Measurements from ENCODE around the gene ASCL1. TPM values are rescaled to one million over a fixed set of nuclear protein-coding genes. Genes with fewer than 3 reads are reported as not detected.

ASCL1 gene
- not detected for total RNA-seq

DNA sequence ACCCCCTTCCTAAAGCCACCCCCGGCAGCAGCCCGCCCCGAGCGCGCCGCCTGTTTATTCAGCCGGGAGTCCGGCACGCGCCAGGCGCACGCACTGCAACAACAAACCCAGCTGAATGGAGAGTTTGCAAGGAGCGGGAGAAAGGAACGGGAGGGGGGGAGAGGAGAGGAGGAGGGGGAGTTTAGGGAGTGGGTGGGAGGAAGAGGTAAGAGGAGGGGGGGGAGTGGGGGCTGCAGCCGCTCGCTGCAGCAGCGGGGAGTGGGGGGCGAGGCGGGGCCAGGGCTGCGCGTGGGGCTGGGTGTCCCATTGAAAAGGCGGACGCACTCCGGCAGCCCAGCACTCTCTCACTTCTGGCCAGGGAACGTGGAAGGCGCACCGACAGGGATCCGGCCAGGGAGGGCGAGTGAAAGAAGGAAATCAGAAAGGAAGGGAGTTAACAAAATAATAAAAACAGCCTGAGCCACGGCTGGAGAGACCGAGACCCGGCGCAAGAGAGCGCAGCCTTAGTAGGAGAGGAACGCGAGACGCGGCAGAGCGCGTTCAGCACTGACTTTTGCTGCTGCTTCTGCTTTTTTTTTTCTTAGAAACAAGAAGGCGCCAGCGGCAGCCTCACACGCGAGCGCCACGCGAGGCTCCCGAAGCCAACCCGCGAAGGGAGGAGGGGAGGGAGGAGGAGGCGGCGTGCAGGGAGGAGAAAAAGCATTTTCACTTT lies at the start of gene ASCL1:
ASCL1 (plus strand) TSS at position 336 of the 712 bp plus-strand sequence. CDS start 571 bp downstream, outside the sequence.
- DNase-seq (ENCODE audit: low read depth in 2 of 3, low spot score in 2 of 3) = peak in 2 of 3 donors; percentile 53 to 62

- no peak for DNase-seq (ENCODE audit: low read depth in 2 of 3, low spot score in 2 of 3)
These were observed 49.6 kb upstream of the ASCL1 start for GRCh38 chr12:102907918-102908317.

GRCh38 chr12:102910137-102910536 lies 47.3 kb upstream of the ASCL1 start:
- DNase-seq (ENCODE audit: low read depth in 2 of 3, low spot score in 2 of 3) = no peak

DNA sequence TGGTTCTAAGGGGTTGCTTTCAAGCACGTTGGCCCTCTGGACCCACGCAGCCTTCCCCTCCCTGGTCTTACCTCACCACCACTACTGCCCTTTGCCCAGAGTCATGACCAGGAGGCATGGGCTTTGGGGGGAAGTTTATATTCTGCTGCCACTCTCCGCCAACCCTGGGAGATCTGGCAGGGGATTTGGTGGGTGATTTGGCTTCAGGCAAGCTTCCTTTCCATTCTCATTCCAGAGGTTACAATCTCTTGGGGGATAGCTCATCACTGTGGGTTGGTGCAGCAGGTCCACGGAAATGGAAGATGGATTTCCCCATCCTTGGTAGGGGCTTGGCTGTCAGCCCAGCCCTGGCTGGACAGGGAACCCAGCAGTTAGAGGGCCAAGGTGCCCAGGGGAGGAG lies 46.7 kb upstream of the ASCL1 start:
- no peak for DNase-seq (ENCODE audit: low read depth in 2 of 3, low spot score in 2 of 3)

DNA sequence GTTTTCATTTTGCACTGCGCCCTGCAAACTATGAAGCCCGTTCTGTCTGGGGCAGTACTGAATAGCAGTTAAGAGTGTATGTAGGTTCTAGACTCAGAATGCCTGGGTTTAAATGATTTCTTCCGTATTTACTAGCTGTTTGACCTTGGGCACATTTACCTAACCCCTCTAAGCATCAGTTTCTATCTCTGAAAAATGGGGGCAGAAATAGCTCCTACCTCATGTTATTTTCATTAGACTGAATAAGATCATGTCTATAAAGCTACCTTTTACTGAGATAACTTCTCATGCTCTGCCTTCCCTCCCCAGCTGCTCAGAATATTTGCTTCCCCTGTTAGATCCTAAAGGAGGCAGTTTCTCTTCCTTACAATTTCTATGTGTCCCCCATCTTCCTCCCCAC lies 46.2 kb upstream of the ASCL1 start:
- DNase-seq (ENCODE audit: low read depth in 2 of 3, low spot score in 2 of 3) = no peak

GRCh38 chr12:102912258-102912657 lies 45.2 kb upstream of the ASCL1 start:
- no peak for DNase-seq (ENCODE audit: low read depth in 2 of 3, low spot score in 2 of 3)

DNA sequence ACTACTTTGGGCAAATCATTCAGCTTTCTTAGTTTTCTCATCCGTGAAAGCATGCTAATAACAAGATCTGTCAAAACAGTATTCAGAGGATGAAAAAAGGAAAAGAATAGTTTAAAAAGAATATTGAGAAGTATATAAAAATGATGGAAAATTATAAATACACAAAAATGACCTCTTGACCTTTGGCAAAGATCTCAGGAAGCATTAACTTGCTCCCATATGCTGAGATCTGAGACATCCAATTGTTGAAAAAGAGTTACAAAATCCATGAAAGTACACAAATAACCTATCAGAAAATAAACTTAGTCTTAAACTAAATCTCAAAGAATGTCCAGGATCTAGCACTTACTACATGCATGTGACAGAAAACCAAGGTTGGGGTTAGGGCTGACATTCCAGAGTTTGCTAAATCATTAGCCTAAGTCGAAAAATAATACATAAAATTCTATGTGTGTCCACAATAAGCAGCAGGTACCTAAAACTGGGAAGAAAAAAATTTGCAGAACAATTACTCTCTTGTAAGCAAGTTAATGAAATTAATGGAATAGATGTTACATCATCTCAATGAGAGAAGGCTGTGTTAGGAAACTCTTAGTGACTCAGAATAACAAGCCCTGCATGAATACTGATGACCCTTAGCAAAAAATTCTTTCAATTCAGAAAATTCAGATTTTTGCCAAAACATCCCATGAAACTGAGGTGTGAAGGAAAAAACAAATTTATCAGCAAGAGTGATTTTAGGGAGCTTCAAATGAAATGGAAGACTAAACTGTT lies 43.8 kb upstream of the ASCL1 start:
- no peak for DNase-seq (ENCODE audit: low read depth in 2 of 3, low spot score in 2 of 3)

- no peak for DNase-seq (ENCODE audit: low read depth in 2 of 3, low spot score in 2 of 3)
These were observed 41.0 kb upstream of the ASCL1 start for GRCh38 chr12:102916252-102917025.

DNA sequence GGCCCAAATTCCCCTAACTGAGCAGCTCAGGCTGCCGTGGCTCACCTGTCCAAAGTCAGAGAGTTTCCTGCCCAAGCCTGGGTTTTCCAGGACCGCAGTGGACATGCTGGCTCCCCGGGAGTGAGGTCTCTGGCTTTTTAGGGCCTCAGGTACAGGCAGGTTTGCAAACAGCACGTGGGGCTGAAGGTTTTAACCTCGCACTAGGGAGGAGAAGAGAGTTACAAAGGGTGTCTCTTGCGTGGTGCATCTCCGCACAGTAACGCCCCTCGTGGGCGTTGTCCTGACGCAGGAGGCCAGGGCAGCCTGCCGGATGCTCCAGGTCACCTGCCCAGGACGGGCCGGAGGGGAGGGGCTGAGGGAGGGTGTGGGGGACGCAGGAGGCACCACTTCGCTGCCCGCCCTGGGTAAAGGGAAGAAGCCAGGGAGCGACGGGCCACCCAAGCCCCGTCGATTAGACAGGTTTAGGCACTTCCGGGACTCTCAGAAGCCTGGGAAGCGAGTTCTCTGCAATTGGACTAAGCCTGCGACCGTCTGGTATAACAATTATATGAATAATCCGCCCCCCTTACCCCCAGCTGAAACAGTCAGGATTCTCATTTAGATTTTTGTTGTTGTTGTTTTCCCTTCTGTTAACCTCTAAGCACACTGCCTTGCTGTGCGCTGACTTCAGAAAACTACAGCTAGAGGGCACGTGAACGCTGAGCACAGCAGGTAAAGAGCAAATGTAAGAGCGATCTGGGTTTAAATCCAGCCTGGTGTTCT lies 40.3 kb upstream of the ASCL1 start, which contains the start of gene PAH:
PAH (minus strand) TSS at position 219 of the 762 bp plus-strand sequence; CDS start at position 105, 114 bp downstream.
- peak in 2 of 3 donors; percentile 7 to 16 for DNase-seq (ENCODE audit: low read depth in 2 of 3, low spot score in 2 of 3)

GRCh38 chr12:102918840-102919239 lies 38.6 kb upstream of the ASCL1 start:
- no peak for DNase-seq (ENCODE audit: low read depth in 2 of 3, low spot score in 2 of 3)

DNA sequence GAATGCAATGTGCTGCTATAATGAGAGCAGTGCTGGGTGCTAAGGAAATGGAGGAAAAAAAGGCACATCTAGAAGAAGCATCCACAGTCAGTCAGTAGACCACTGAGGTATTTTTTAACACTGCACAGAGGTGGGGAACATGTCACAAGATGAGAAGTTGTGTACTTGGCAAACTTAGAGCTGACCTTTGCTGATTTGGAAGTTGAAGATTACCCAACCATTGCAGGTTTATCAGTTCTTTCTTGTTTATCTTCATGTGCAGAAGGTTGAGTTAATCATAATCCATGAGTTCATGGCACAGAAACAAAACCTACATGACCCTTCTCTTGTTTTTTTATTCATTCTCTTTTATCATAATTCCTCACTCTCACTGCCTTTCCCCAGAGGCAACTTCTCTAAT lies 37.2 kb upstream of the ASCL1 start:
- no peak for DNase-seq (ENCODE audit: low read depth in 2 of 3, low spot score in 2 of 3)

DNA sequence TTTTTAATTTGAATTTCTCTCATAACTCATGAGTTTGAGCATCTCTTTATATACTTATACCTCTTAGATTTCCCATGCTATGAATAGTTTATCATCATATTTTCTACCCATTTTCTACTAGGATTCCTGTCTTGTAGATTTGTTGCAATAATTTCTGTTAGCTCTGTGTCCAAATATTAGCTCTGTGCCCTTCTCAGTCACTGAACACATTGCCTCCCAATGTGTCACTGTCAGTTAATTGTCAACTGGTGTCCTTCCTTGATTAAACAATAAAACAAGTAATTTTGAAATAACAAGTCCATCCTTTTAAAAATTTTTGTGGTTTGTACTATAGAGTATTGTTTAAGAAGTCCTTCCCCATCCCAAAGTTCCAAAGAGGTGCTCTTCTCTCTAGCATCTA lies 36.2 kb upstream of the ASCL1 start:
- DNase-seq (ENCODE audit: low read depth in 2 of 3, low spot score in 2 of 3) = no peak

GRCh38 chr12:102927220-102927619 lies 30.3 kb upstream of the ASCL1 start:
- no peak for DNase-seq (ENCODE audit: low read depth in 2 of 3, low spot score in 2 of 3)

- DNase-seq (ENCODE audit: low read depth in 2 of 3, low spot score in 2 of 3) = no peak
These were observed 24.3 kb upstream of the ASCL1 start for GRCh38 chr12:102933168-102933567.

DNA sequence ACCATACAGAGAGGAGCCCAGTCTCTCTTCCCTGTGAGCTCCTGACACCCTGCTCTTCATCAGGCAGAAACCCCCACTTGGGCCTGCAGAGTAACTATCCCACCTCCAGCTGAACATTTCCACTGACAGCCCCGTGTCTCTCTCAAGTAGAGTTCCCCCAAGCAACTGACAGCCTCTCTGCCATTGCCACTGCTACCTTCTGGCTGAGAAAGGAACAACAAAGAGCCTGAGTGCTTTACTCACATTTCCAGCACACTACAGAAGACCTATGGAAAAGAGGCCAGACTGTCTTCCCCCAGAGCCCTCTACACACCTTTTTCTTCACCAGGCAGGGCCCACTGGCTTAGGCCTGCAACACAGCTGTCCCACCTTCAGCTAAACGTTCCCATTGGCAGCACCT lies 18.4 kb upstream of the ASCL1 start:
- no peak for DNase-seq (ENCODE audit: low read depth in 2 of 3, low spot score in 2 of 3)

GRCh38 chr12:102939670-102940222 lies 17.7 kb upstream of the ASCL1 start:
- DNase-seq (ENCODE audit: low read depth in 2 of 3, low spot score in 2 of 3) = no peak

DNA sequence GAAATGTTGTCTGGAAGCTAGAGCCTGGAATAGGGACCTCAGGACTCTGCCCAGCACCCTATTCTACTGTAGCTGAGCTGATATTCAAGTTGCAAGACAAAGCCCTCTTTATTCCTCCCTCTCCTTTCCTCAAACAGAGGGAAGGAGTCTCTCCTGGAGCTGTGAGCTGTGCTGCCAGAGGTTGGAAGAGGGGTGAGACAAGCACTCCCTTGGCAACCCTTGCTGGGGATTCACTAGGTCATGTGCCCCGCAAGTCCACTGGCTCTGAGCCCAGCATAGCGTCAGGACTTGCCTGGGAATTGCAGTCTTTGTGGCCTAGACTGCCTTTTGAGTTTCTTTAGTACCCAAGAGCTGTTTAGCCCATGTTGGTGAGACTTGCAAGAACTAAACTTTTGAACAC lies 11.4 kb upstream of the ASCL1 start:
- no peak for DNase-seq (ENCODE audit: low read depth in 2 of 3, low spot score in 2 of 3)

DNA sequence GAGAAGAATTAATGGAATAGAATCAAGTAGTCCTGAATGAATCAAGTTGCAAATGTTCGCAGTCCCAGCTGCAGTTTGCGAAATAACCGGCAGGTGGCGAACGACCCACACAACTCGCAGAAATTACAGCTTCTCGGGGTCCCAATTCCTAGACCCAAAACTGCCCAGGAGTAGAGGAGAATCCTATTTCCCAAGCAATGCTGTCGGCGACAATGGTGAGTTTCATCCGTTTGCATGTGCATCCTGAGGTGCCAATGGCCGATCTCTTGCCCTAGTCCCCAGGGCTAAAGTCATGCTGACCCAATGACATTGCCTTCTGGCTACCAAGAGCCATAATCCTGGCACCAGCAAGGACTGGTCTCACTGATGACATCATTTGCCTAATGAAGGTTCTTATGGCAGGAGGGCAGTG lies 8.5 kb upstream of the ASCL1 start:
- peak; percentile 19 to 59 (median 35) for DNase-seq (ENCODE audit: low read depth in 2 of 3, low spot score in 2 of 3)

GRCh38 chr12:102950107-102950949 lies 7.1 kb upstream of the ASCL1 start:
- DNase-seq (ENCODE audit: low read depth in 2 of 3, low spot score in 2 of 3) = no peak

Data from hematopoietic multipotent progenitor cell (in vitro differentiated cells).